ENCODE measurements around the gene DNAH6.

The DNAH6 gene

GRCh38 chr2:84821806-84822205, 305.5 kb downstream of the DNAH6 start:
- Histone ChIP-seq H3K9me3 (no peaks in the 10 kb centered on the region), H3K4me1 (ENCODE audit: control insufficient read depth in 1 of 2, insufficient read depth in 1 of 2, low read depth in 1 of 2, low read length in 1 of 2) (peaks cover 0 to 10% of the 10 kb centered on the region in 2 experiments), H3K4me3 (ENCODE audit: low read depth in 1 of 2, low read length in 1 of 2) (no peak overlapping the region), H3K27ac (no peak overlapping the region), H3K27me3 (no peaks in the 10 kb centered on the region), H3K36me3 (no peaks in the 10 kb centered on the region)
- no peak for TF ChIP-seq CTCF (IDR thresholded peaks at IDR 0.05)

- H3K27ac ChIP-seq, result no peak overlapping the region
- H3K36me3 ChIP-seq, result no peaks in the 10 kb centered on the region
Measured at GRCh38 chr2:84823229-84823628, 306.9 kb downstream of the DNAH6 start.

GRCh38 chr2:84823788-84824187, 307.5 kb downstream of the DNAH6 start:
- Histone ChIP-seq H3K27me3 (no peaks in the 10 kb centered on the region), H3K4me3 (ENCODE audit: low read depth in 1 of 2, low read length in 1 of 2) (no peak overlapping the region), H3K4me1 (ENCODE audit: control insufficient read depth in 1 of 2, insufficient read depth in 1 of 2, low read depth in 1 of 2, low read length in 1 of 2) (peaks cover 3 to 18% of the 10 kb centered on the region in 2 experiments), H3K27ac (no peak overlapping the region), H3K9me3 (no peaks in the 10 kb centered on the region), H3K36me3 (no peaks in the 10 kb centered on the region)
- no peak for TF ChIP-seq CTCF (IDR thresholded peaks at IDR 0.05)

More at GRCh38 chr2:84823229-84823628, 306.9 kb downstream of the DNAH6 start:
- no peaks in the 10 kb centered on the region for H3K9me3 ChIP-seq
- no peak overlapping the region for H3K4me3 ChIP-seq (ENCODE audit: low read depth in 1 of 2, low read length in 1 of 2)
- H3K4me1 ChIP-seq (ENCODE audit: control insufficient read depth in 1 of 2, insufficient read depth in 1 of 2, low read depth in 1 of 2, low read length in 1 of 2), result peaks cover 0 to 12% of the 10 kb centered on the region in 2 experiments
- TF ChIP-seq CTCF (IDR thresholded peaks at IDR 0.05), result no peak
- no peaks in the 10 kb centered on the region for H3K27me3 ChIP-seq

- H3K27me3 ChIP-seq, result no peaks in the 10 kb centered on the region
- H3K9me3 ChIP-seq, result no peaks in the 10 kb centered on the region
- H3K36me3 ChIP-seq, result no peaks in the 10 kb centered on the region
- TF ChIP-seq CTCF (IDR thresholded peaks at IDR 0.05), result no peak
- no peak overlapping the region for H3K4me3 ChIP-seq (ENCODE audit: low read depth in 1 of 2, low read length in 1 of 2)
- no peak overlapping the region for H3K27ac ChIP-seq
- H3K4me1 ChIP-seq (ENCODE audit: control insufficient read depth in 1 of 2, insufficient read depth in 1 of 2, low read depth in 1 of 2, low read length in 1 of 2), result peaks cover 17 to 31% of the 10 kb centered on the region in 2 experiments
Measured at GRCh38 chr2:84827978-84828575, 311.8 kb downstream of the DNAH6 start.

GRCh38 chr2:84829693-84830092, 313.4 kb downstream of the DNAH6 start:
- Histone ChIP-seq H3K36me3 (no peaks in the 10 kb centered on the region), H3K27me3 (no peaks in the 10 kb centered on the region), H3K4me1 (ENCODE audit: control insufficient read depth in 1 of 2, insufficient read depth in 1 of 2, low read depth in 1 of 2, low read length in 1 of 2) (peaks cover 17 to 34% of the 10 kb centered on the region in 2 experiments), H3K4me3 (ENCODE audit: low read depth in 1 of 2, low read length in 1 of 2) (no peak overlapping the region), H3K9me3 (no peaks in the 10 kb centered on the region), H3K27ac (no peak overlapping the region)
- no peak for TF ChIP-seq CTCF (IDR thresholded peaks at IDR 0.05)
